Heart left ventricle (tissue), 13 donors: ENCODE results near the gene MT1M.

ENCODE experiments used
- POLR2A ChIP-seq, 2 donors: fragments of 450-650 bp; IDR thresholded peaks; one replicate each; pipeline ENCODE4 v1.6.1; 2017; ENCODE audit warnings: antibody characterized with exemption in 2 of 2, mild to moderate bottlenecking in 2 of 2, moderate library complexity in 2 of 2
- TF ChIP-seq, protein P1 (sequence below), 12 donors: fragments of 200-600 bp; sonication (generic) in 4 of 12; IDR thresholded peaks; one replicate each; pipeline versions ENCODE4 v1.5.0 to v1.8.0; 2018 to 2022; ENCODE audit warnings: antibody characterized with exemption in 12 of 12, mild to moderate bottlenecking in 5 of 12
- donor health status: ischemic (EF 13 %, LVEDD 7.1; RV severe dilation, severe dysfunction).
- donor health status: DM: no; HTN: yes; CAD: no.
- donor health status: DM: no; HTN: no; CAD: no.
- donor health status: ischemic (EF 25% LVEDD 6.9; RV normal size, moderate dysfunction).
- donor health status: ischemic (EF 25% LVEDD 5.7; RV mildly dilated, moderate dysfunction).
- donor health status: ischemic (EF 35%, LVEDD 5.7; RV mildly dilated, moderate dysfunction).
- donor health status: nonischemic (EF 11% LVEDD 7.7; RV severe dilation, severe dysfunction).
- donor health status: DM: yes; HTN: yes; CAD: no.
- donor health status: PGD.
- donor health status: ischemic (EF 29% LVEDD 5.4; RV normal size, mild dysfunction).
- donor health status: nonischemic (EF 23%, LVEDD 6.1; RV moderate dilation, normal function).

DNA sequence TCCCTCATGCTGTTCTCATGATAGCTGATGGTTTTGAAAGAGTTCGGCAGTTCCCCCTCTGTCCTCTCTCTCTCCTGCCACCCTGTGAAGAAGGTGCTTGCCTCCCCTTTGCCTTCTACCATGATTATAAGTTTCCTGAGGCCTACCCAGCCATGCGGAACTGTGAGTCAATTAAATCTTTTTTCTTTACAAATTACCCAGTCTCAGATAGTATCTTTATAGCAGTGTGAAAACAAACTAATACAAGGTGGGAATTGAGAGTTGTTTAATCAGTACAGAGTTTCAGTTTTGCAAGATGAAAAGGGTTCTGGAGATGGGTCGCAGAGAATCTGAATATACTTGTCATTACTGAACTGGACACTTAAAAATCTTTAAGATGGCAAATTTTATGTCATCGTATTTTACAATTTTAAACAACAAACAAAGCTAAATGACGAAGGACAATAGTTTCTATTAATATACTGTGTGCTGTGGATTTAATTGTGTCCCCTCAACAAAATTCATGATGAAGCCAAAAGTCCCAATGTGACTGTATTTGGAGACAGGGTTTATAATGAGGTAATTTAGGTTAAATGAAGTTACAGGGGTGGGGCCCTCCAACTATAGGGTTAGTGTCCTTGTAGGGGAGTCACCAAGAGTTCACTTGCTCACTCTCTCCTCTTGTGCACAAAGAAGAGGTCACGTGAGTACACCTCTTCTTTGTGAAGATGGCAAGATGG, 38.7 kb upstream of the MT1M start:
- TF ChIP-seq, protein P1, sequence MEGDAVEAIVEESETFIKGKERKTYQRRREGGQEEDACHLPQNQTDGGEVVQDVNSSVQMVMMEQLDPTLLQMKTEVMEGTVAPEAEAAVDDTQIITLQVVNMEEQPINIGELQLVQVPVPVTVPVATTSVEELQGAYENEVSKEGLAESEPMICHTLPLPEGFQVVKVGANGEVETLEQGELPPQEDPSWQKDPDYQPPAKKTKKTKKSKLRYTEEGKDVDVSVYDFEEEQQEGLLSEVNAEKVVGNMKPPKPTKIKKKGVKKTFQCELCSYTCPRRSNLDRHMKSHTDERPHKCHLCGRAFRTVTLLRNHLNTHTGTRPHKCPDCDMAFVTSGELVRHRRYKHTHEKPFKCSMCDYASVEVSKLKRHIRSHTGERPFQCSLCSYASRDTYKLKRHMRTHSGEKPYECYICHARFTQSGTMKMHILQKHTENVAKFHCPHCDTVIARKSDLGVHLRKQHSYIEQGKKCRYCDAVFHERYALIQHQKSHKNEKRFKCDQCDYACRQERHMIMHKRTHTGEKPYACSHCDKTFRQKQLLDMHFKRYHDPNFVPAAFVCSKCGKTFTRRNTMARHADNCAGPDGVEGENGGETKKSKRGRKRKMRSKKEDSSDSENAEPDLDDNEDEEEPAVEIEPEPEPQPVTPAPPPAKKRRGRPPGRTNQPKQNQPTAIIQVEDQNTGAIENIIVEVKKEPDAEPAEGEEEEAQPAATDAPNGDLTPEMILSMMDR (IDR thresholded peaks at IDR 0.05) = no peak
- no peak for TF ChIP-seq POLR2A (IDR thresholded peaks at IDR 0.05)
